Ishikawa (cell line): ENCODE data around the gene VPS26A.

ENCODE experiments used
- CEBPB ChIP-seq: IDR thresholded peaks from 2 replicates; pipeline ENCODE4 v1.6.1; 2012
- CREB1 ChIP-seq: IDR thresholded peaks from 2 replicates; pipeline ENCODE4 v1.6.1; 2012; ENCODE audit warnings: low read depth
- EGR1 ChIP-seq: IDR thresholded peaks from 2 replicates; pipeline ENCODE4 v1.6.1; 2012
- FOXM1 ChIP-seq: IDR thresholded peaks from 2 replicates; pipeline ENCODE4 v1.6.1; 2012; ENCODE audit warnings: low read depth, borderline replicate concordance
- TEAD4 ChIP-seq: IDR thresholded peaks from 2 replicates; pipeline ENCODE4 v1.6.1; 2012
- YY1 ChIP-seq: IDR thresholded peaks from 2 replicates; pipeline ENCODE4 v1.6.1; 2012; ENCODE audit warnings: low read depth
- ZBTB7A ChIP-seq: IDR thresholded peaks from 2 replicates; pipeline ENCODE4 v1.6.1; 2012; ENCODE audit warnings: low read depth
- TF ChIP-seq, protein P1 (sequence below): IDR thresholded peaks from 2 replicates; pipeline ENCODE4 v1.6.1; 2012; ENCODE audit warnings: low read depth, mild to moderate bottlenecking

DNA sequence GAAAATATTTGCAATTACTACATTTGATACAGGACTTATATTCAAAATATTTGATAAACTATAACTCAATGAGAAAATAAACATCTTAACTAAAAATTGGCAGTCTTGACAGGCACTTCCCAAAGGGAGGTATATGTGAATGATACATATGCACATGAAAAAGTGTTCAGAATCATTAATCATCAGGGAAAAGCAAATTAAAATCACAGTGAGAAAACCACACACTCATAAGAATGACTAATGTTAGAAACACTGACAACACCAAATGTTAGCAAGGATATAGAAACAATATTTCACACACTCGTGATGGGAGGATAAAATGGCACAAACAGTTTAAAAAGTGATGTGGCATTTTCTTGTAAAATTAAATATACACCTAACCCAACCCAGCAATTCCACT lies 4.1 kb upstream of the VPS26A start:
- no peak for TF ChIP-seq FOXM1
- TF ChIP-seq EGR1, result no peak
- no peak for TF ChIP-seq YY1
- TF ChIP-seq CEBPB, result no peak
- TF ChIP-seq, protein P1, sequence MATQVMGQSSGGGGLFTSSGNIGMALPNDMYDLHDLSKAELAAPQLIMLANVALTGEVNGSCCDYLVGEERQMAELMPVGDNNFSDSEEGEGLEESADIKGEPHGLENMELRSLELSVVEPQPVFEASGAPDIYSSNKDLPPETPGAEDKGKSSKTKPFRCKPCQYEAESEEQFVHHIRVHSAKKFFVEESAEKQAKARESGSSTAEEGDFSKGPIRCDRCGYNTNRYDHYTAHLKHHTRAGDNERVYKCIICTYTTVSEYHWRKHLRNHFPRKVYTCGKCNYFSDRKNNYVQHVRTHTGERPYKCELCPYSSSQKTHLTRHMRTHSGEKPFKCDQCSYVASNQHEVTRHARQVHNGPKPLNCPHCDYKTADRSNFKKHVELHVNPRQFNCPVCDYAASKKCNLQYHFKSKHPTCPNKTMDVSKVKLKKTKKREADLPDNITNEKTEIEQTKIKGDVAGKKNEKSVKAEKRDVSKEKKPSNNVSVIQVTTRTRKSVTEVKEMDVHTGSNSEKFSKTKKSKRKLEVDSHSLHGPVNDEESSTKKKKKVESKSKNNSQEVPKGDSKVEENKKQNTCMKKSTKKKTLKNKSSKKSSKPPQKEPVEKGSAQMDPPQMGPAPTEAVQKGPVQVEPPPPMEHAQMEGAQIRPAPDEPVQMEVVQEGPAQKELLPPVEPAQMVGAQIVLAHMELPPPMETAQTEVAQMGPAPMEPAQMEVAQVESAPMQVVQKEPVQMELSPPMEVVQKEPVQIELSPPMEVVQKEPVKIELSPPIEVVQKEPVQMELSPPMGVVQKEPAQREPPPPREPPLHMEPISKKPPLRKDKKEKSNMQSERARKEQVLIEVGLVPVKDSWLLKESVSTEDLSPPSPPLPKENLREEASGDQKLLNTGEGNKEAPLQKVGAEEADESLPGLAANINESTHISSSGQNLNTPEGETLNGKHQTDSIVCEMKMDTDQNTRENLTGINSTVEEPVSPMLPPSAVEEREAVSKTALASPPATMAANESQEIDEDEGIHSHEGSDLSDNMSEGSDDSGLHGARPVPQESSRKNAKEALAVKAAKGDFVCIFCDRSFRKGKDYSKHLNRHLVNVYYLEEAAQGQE, result no peak
- no peak for TF ChIP-seq TEAD4
- no peak for TF ChIP-seq ZBTB7A
- no peak for TF ChIP-seq CREB1
